ENCODE data around the gene ST8SIA5.

Gene ST8SIA5

DNA sequence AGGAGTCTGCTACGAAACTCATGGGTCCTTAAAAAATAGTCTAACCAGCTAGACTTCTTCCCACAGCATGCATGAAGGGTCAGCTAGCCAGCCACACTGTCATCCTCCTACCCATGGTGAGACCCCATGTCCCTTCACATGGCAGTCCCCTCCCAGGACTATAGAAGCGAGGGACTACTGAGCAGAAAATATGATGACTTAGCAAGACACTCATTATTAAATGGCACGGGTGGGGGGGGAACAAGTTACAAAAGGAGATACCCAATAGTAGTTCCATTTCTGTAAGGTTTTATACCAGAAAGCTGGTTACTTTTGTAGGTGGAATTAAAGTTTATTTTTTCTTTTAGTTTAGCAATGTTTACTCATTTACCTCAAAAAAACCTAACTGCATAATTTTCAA, 31.5 kb downstream of the ST8SIA5 start:
- TF ChIP-seq, protein P1, sequence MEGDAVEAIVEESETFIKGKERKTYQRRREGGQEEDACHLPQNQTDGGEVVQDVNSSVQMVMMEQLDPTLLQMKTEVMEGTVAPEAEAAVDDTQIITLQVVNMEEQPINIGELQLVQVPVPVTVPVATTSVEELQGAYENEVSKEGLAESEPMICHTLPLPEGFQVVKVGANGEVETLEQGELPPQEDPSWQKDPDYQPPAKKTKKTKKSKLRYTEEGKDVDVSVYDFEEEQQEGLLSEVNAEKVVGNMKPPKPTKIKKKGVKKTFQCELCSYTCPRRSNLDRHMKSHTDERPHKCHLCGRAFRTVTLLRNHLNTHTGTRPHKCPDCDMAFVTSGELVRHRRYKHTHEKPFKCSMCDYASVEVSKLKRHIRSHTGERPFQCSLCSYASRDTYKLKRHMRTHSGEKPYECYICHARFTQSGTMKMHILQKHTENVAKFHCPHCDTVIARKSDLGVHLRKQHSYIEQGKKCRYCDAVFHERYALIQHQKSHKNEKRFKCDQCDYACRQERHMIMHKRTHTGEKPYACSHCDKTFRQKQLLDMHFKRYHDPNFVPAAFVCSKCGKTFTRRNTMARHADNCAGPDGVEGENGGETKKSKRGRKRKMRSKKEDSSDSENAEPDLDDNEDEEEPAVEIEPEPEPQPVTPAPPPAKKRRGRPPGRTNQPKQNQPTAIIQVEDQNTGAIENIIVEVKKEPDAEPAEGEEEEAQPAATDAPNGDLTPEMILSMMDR (IDR thresholded peaks at IDR 0.05; ENCODE audit: control extremely low read depth, extremely low read depth, low read depth, missing control alignments): no peak
- POLR2A ChIA-PET: no interaction called here
- DNase-seq (ENCODE audit: extremely low spot score): no peak
- CTCF ChIA-PET: interaction anchor here (1.0 to 1.3 kb wide), 2 partner anchors 27 to 67 kb away, joined by 3 read pairs; no protein-coding TSS in a partner anchor

DNA sequence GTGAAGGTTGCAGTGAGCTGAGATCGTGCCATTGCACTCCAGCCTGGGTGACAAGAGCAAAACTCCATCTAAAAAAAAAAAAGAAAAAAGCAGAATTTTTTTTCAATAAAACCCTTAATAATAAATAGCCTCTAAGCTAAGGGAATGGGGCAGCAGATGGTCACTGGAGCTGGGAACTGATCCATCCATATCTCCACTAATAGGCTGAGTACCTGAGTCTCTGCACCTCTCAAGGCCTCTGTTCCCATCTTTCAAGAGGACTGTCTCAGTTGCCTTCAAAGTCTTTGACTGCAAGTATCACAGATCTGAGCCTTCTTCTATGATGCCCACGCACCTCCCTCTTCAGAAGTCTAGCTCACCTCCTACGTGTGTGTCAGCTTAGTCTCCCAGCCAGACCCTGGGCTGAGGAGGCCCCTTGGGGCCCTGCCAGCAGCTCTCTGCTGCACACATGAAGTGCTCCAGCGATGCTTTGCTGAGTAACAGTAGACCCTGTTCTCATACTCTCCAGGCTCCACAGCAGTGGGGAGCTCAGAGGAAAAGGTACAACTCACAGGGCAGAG, 32.9 kb downstream of the ST8SIA5 start:
- POLR2A ChIA-PET: no interaction called here
- no peak for DNase-seq (ENCODE audit: extremely low spot score)
- CTCF ChIA-PET: interaction anchor here (1.3 kb wide), 1 partner anchor 66 kb away, joined by 3 read pairs; no protein-coding TSS in a partner anchor
- TF ChIP-seq, protein P1 (IDR thresholded peaks at IDR 0.05; ENCODE audit: control extremely low read depth, extremely low read depth, low read depth, missing control alignments): no peak

DNA sequence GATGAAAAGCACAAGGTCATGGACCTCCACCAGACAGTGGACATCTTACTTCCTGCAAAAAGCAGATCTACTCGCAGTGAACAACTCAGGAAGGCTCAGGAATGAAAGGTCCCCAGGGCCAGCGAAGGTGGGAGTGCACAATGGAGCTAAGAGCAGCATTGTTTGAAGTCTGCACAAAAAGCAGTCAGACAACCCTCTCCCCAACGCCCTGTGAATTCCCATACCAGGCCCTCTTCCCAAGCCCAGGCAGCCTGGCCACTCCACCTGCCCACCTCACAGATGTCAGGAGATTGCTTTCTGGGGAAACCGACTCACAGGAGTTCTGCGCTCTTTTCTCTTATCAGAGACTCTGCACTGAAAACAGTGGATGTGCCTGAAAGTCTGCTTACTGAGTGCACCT, 34.8 kb downstream of the ST8SIA5 start:
- TF ChIP-seq, protein P1 (IDR thresholded peaks at IDR 0.05; ENCODE audit: control extremely low read depth, extremely low read depth, low read depth, missing control alignments): no peak
- POLR2A ChIA-PET: no interaction called here

DNA sequence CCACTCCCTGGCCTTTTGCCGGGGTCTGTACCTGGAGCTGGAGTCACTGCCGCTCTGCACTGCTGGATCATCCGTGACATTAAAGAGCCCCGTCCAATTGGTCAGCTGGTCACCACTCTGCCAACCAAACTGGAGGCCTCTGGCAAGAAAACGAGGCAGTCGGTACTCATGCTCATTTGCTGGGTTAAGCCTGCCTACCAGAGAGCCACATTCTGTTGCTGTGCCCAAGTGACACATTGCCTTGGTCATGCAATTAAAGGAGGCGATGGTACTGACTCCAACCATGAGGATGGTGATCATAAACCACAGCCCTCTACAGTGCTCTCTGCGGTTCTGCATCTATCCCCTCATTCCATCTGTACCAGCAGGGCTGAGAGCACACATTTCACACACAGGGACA, 35.5 kb downstream of the ST8SIA5 start:
- TF ChIP-seq, protein P1 (IDR thresholded peaks at IDR 0.05; ENCODE audit: control extremely low read depth, extremely low read depth, low read depth, missing control alignments): no peak
- DNase-seq (ENCODE audit: extremely low spot score): no peak
- ChIA-PET CTCF (no interaction called here), POLR2A (no interaction called here)

More for the DNA sequence above, 34.8 kb downstream of the ST8SIA5 start:
- no peak for DNase-seq (ENCODE audit: extremely low spot score)
- CTCF ChIA-PET: no interaction called here

DNA sequence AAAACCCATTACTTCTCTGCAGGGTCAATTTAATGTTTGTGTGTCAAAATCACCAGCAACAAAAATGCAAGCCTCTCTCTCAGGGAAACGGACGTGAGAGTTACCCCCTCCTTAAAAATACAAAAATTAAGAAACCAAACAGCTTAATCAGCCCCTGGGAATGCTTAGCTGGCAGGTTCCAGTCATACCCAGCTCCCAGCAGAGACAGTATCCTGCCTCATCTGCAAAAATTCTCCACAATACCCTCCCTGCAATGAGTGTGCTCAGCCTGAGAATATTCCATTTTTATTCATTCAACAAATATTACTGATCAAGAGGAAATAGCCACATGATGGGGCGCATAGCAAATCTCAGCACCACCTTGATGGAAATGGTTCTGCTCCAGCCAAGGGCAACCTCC, 36.3 kb downstream of the ST8SIA5 start:
- TF ChIP-seq, protein P1 (IDR thresholded peaks at IDR 0.05; ENCODE audit: control extremely low read depth, extremely low read depth, low read depth, missing control alignments): no peak
- no peak for DNase-seq (ENCODE audit: extremely low spot score)
- CTCF ChIA-PET: no interaction called here
- POLR2A ChIA-PET: no interaction called here

DNA sequence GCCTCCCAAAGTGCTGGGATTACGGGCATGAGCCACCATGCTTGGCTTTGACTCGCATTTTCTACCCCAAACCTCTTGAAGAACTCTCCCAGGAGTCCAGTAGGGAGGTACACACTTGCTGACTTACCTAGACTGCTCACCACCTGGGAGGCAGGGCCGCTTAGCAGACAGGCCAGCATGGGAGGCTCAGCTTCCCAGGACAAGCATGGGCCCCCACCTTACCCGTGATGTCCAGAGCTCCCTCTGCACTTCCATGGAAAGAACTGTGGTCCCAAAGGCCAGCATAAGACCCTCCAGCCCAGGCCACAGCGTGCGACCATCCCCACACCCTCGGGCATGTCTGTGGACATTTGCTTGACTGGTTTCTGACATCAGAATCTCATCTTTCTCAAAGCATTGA, 36.8 kb downstream of the ST8SIA5 start:
- TF ChIP-seq, protein P1 (IDR thresholded peaks at IDR 0.05; ENCODE audit: control extremely low read depth, extremely low read depth, low read depth, missing control alignments): no peak
- DNase-seq (ENCODE audit: extremely low spot score): no peak
- POLR2A ChIA-PET: no interaction called here
- CTCF ChIA-PET: no interaction called here

DNA sequence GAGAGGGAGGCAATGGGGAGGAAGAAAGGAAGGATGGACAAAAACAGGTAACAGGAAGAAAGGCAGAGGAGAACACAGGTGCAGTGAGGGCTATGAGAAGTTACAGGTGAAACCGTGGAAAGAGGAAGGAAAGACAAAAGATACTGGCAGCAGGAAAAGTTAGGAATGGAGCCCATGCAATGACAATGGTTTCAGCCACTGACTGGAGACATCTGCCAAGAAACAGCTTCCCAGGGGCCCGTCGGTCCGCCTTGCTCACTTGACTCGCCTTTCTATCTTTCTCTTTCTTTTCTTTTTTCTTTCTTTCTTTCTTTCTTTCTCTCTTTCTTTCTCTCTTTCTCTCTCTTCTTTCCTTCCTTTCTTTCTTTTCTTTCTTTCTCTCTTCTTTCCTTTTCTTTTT, 37.5 kb downstream of the ST8SIA5 start:
- TF ChIP-seq, protein P1 (IDR thresholded peaks at IDR 0.05; ENCODE audit: control extremely low read depth, extremely low read depth, low read depth, missing control alignments): no peak
- ChIA-PET CTCF (no interaction called here), POLR2A (no interaction called here)
- no peak for DNase-seq (ENCODE audit: extremely low spot score)

All from GM10248 (cell line).